GM12878 (cell line): ENCODE measurements around the gene FLT3LG. TPM values are rescaled to one million over a fixed set of nuclear protein-coding genes. Genes with fewer than 3 reads are reported as not detected.

Experiments used
- CREM ChIP-seq: IDR thresholded peaks from 2 replicates; pipeline ENCODE4 v1.6.1; 2014; ENCODE audit warnings: antibody characterized with exemption, low read depth
- GATAD2B ChIP-seq: fragments of 450-650 bp; conservative IDR thresholded peaks from 2 replicates; pipeline ENCODE4 v1.6.1; 2017; ENCODE audit warnings: low read depth, mild to moderate bottlenecking, moderate library complexity
- LARP7 ChIP-seq: fragments of 450-650 bp; IDR thresholded peaks from 2 replicates; pipeline ENCODE4 v1.6.1; 2017; ENCODE audit warnings: mild to moderate bottlenecking
- NBN ChIP-seq: fragments of 450-650 bp; IDR thresholded peaks from 2 replicates; pipeline ENCODE4 v1.6.1; 2016
- WRNIP1 ChIP-seq: IDR thresholded peaks from 2 replicates; pipeline ENCODE4 v1.6.1; 2011; ENCODE audit warnings: low read depth, low read length, improper control_type of control experiment, borderline replicate concordance
- ZNF274 ChIP-seq: IDR thresholded peaks from one replicate; pipeline ENCODE4 v1.8.0; 2011; ENCODE audit not compliant: insufficient read length, insufficient read depth
- polyA plus RNA-seq, 11 experiments: library from polyadenylated mRNA; depleted of rRNA in 4 of 11; unstranded in 6 of 11; stranded (reverse) in 5 of 11; fragments of >200 nt; fragmentation: Nextera tagmentation in 4 of 11; fragmentation: Illumina TruSeq in 1 of 11; extraction: Ambion mirVana in 4 of 11; extraction: Trizol in 1 of 11; gene quantifications; 1 replicate in 1 of 11; 2 replicates in 10 of 11; pipeline versions ENCODE4 v1.2.1 to v1.2.3, GENCODE V29; 2011 to 2016; ENCODE audit warnings: inconsistent platforms in 2 of 11, missing spikeins in 2 of 11, low read depth in 1 of 11
- total RNA-seq, 4 experiments: library from RNA; depleted of rRNA in 3 of 4; stranded (reverse); fragments of >200 nt in 3 of 4; fragmentation: Illumina TruSeq in 1 of 4; extraction: Trizol in 1 of 4; gene quantifications; 2 replicates each; pipeline versions ENCODE4 v1.2.1 to v1.2.3, GENCODE V29; 2013 to 2021
- TF ChIP-seq, protein P1 (sequence below): IDR thresholded peaks from 2 replicates; pipeline ENCODE4 v1.6.1; 2011; ENCODE audit warnings: borderline replicate concordance, low read depth, mild to moderate bottlenecking, moderate library complexity, mixed read lengths, low read length; ENCODE audit not compliant: insufficient read depth; ENCODE audit errors: extremely low read length
- TF ChIP-seq, protein P2 (sequence below): fragments of 450-650 bp; conservative IDR thresholded peaks from 2 replicates; pipeline ENCODE4 v1.6.1; 2017; ENCODE audit warnings: mild to moderate bottlenecking, moderate library complexity

The FLT3LG gene
- total and polyA plus RNA-seq, 10 of the 15 experiments (the other 5 are each of a cell fraction or from before 2014, with no cell fraction given): 0.68 to 13.1 (median 4.3) TPM

DNA sequence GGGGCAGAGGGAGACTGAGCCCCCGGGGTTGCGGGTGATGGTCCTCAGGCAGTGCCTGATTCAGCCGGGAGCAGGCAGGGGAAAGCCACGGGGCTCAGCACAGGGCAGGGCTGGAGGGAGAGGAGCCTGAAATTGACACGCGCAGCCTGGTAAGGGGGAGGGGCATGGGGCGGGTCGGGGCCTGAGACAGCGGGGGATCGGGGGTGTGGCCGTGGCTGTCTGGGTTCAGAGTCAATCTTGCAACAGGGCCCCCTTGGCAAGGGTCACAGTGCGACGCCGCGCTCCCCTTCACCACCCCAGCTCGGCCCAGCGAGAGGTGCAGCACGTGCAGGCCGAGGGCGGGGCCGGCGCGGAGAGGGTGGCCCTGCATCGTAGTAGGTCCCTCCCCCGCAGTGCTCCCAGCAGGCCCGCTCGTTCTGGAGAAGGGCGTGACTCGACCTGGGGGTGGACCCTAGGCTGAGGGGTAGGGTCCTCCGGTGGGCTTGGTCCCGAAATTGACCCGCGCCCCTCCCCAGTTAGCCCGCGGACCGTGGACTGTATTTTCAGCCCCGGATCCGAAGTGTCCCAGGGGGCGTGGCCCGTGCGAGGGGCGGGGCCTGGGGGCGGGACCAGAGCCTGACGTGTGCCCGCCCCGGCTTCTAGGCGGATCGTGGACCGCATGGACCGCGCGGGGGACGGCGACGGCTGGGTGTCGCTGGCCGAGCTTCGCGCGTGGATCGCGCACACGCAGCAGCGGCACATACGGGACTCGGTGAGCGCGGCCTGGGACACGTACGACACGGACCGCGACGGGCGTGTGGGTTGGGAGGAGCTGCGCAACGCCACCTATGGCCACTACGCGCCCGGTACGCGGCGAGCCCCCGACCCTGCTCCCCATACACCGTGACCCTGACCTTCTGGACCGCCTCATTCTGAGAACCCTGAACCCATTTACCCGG lies 59.8 kb downstream of the FLT3LG start (continued):
- TF ChIP-seq, protein P1, sequence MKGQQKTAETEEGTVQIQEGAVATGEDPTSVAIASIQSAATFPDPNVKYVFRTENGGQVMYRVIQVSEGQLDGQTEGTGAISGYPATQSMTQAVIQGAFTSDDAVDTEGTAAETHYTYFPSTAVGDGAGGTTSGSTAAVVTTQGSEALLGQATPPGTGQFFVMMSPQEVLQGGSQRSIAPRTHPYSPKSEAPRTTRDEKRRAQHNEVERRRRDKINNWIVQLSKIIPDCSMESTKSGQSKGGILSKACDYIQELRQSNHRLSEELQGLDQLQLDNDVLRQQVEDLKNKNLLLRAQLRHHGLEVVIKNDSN: peak; percentile 81
- peak; percentile 77; the same call in 1 of the 2 replicates for TF ChIP-seq GATAD2B
- no peak for TF ChIP-seq NBN
- TF ChIP-seq ZNF274: no peak
- TF ChIP-seq, protein P2, sequence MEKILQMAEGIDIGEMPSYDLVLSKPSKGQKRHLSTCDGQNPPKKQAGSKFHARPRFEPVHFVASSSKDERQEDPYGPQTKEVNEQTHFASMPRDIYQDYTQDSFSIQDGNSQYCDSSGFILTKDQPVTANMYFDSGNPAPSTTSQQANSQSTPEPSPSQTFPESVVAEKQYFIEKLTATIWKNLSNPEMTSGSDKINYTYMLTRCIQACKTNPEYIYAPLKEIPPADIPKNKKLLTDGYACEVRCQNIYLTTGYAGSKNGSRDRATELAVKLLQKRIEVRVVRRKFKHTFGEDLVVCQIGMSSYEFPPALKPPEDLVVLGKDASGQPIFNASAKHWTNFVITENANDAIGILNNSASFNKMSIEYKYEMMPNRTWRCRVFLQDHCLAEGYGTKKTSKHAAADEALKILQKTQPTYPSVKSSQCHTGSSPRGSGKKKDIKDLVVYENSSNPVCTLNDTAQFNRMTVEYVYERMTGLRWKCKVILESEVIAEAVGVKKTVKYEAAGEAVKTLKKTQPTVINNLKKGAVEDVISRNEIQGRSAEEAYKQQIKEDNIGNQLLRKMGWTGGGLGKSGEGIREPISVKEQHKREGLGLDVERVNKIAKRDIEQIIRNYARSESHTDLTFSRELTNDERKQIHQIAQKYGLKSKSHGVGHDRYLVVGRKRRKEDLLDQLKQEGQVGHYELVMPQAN: no peak
- TF ChIP-seq CREM: no peak
- no peak for TF ChIP-seq WRNIP1
- peak; percentile 50; the same call in 1 of the 2 replicates for TF ChIP-seq LARP7
